DMS79 (cell line): ENCODE measurements around the gene KRT10.
"Not testable (repeated sequence)": the region's sequence is repeated elsewhere in the genome, so short reads cannot be mapped to it uniquely, and the experiment has no call there.

ENCODE experiments used
- DNase-seq: peaks from one replicate; lab custom pipeline; 2025; lab: John Stamatoyannopoulos, UW

Gene KRT10

GRCh38 chr17:40832840-40833239, 10.4 kb upstream of the KRT10 start:
- DNase-seq: no peak

- DNase-seq: no peak
These were observed 7.8 kb upstream of the KRT10 start for GRCh38 chr17:40830085-40830776.

DNA sequence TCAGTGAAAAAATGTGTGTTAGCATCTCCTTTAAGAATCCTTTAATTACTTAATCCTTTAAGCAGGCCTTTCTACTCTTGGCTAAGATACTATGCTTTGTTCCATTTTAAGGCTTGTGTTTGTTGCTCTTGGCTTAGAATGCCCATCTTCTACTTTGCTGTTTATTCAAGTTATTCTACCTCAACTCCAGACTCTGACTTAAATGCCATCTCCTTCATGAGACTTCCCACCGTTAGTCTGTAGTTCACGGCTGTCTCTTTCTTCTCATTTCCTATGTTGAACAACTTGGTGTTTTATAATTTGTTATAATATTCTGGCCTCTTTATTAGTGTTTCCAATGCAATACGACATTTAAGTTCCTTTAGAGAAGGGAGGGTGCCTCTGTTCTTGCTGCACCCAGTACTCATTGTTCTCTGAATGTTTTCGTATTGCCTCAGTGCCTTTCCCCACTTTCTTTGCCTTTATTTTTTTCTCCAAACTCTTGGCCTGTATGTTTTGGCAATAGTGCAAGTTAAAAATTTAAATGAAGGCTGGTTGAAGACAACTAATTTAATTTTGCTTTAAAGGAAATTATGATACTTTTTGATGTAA, 6.1 kb upstream of the KRT10 start:
- no peak for DNase-seq

GRCh38 chr17:40827746-40828453, 5.5 kb upstream of the KRT10 start:
- no peak for DNase-seq

DNA sequence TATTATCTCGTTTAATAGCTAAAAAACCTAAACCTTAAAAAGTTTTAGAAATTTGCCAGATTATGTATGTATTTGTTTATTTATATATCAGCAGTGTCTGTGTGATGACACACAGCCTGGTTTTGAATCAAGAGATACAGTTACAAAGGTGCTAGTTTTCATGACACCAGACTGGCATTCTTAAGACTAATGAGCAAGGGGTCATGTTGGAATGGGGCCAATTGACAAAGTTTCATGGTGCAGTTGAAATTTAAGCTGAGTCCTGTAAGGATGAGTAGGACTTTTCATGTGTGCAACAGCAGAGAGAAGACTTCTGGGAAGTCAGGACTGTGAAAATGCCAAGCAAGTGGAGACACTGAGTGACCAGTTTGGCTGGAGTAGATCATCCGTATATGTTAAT, 3.2 kb upstream of the KRT10 start:
- no peak for DNase-seq

DNA sequence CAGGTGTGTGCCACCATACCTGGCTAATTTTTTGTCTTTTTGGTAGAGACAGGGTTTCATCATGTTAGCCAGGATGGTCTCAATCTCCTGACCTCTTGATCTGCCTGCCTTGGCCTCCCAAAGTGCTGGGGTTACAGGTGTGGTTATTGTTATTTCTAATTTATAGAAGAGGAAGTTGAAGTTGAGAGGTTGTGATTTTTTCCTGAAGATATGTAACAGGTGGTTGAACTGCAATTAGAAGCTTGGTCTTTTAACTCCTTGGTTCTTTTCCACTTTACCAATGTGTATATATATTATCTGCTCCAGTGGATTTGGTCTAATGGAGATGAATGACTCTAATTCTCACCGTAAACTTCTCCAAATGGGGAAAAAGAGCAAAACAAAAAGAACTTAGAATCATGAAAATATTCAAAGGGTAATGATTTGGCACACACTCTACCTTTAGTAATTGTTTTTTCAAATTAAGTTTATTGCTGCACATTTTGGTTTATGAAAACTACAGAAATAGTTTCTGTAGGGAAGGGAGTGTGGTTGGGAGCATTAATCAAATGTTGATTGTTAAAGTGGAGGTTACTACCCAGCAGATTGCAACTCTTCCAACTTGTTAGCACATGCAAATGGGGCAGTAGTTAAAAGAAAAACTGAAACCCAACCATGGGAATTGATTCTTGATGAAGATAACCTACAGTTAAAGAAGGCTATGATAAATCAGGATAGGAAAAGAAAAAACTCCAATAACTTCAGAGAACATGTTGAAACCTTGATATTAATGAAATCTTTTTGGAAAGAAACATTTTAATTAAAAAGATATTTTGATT, 1.8 kb upstream of the KRT10 start:
- no peak for DNase-seq

DNA sequence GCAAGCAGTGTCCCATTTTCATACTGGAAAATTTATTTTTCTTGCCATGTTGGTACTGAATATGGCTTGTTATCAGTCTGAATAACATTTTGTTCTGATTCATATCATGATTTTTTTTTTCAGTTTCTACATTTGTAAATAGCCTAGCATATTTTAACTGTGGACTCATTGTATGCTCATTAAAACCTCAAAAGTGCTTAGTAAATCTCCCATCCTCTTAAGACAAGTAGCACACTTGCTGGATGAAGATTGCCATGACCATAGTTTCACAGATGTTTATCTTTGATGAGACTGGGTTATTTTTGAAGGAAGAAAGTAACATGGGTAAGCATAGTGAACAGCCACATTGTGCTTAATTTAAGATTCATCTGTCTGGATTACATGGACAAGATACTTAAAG, 878 bp downstream of the KRT10 start:
- no peak for DNase-seq

DNA sequence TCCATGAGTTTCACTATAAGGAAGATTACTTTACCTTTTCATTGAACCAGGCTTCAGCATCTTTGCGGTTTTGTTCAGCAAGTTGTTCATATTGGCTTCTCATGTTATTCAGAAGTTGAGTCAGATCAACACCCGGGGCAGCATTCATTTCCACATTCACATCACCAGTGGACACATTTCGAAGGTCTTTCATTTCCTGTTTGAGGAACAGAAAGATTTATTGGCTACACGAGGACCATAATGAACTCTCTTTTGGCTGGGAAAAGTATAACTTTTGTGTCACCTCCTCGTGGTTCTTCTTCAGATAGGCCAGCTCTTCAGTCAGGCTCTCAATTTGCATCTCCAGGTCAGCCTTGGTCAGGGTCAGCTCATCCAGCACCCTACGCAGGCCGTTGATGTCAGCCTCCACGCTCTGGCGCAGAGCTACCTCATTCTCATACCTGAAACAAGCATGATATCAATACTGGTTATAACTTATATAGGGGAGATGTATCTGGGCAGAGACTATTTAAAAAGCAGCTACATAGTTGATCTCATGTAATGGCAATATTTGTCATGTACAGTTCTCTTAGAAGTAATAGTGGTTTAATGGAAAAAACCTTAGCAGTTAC, 2.1 kb downstream of the KRT10 start:
- no peak for DNase-seq

GRCh38 chr17:40819528-40820125, 2.8 kb downstream of the KRT10 start:
- DNase-seq: no peak

GRCh38 chr17:40818733-40819527, 3.5 kb downstream of the KRT10 start:
- peak; percentile 61 for DNase-seq

DNA sequence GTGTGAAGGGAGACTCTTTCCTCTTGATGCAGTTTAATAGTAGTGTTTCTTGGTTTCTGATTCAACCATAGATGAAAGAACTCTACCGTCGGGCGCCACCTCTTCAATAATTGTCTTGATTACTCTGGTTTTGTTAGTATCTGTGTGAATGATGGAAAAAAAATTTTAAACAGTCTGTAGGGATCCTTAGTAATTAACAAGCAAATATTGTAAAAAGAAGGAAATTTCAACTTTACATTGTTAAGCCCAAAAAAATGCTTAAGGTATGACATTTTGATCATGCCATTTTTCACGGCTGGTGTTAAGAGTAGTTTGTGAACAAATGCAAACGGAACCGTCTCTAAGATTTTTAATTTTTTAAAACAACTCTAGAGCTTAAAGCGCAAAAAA, 4.1 kb downstream of the KRT10 start:
- no peak for DNase-seq

DNA sequence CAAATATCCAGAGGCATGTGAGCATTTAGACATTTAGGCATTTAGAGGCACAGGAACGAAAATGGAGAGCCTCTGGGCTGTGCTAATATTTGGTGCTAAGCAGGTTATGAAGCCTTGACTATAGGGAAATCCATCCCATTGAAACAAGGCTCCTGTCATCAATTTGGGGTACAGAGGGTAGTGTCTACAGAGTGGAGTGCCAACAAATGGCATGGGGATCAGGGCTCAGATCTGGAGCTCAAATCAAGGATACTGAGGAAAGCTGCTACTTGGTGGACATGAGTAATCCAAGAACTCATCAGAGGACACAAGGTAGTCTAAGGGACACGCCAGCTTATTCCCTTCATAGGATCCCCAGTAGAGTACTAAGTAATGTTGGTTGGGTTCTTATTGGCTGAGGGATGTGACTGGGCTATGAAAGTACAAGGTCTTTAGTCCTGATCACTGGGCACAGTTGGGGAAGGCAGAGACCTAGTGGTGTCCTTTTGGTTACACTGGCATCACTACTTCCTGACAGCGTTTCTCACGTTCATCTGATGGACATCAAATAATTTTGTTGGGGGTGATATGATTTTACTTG, 5.2 kb downstream of the KRT10 start:
- DNase-seq: no peak

DNA sequence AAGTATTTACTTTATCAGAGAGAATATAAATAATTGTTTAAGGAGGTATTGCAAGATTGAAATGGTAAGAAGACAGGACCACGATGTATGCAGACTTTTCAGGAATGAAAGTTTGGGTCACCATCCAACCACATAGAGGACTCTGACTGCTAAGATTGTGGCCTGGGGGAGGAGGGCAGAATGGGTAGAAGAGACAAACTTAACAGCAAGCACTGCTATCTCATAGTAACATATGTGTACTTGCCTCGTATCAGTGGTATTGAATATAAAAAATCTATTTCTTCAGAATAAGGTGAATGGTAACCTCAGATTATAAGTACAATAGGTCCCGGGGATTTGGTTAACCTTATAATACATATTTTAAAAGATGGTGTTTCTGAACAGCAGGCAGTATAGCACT, 5.8 kb downstream of the KRT10 start:
- DNase-seq: no peak

- no peak for DNase-seq
These were observed 7.0 kb downstream of the KRT10 start for GRCh38 chr17:40815381-40815780.

DNA sequence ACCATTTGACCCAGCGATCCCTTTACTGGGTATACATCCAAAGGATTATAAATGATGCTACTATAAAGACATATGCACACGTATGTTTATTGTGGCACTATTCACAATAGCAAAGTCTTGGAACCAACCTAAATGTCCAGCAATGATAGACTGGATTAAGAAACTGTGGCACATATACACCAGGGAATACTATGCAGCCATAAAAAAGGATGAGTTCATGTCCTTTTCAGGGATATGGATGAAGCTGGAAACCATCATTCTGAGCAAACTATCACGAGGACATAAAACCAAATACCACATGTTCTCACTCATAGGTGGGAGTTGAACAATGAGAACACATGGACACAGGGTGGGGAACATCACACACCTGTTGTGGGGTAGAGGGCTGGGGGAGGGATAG, 7.8 kb downstream of the KRT10 start:
- not testable (repeated sequence) for DNase-seq

DNA sequence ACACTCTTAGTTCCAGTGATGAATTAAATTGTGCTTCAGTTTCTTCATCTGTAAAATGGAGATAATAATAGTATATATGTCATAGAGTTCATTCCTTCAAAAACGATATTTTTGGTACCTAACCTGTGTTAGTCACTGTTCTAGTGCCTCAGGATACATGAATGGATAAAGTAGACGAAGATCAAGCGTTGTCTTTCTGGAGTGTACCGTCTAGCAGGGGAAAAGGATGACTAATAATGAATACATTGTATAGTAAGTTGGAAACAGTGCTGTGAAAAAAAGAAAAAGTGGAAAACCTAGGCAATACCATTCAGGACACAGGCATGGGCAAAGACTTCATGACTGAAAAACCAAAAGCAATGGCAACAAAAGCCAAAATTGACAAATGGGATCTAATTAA, 8.6 kb downstream of the KRT10 start:
- no peak for DNase-seq

DNA sequence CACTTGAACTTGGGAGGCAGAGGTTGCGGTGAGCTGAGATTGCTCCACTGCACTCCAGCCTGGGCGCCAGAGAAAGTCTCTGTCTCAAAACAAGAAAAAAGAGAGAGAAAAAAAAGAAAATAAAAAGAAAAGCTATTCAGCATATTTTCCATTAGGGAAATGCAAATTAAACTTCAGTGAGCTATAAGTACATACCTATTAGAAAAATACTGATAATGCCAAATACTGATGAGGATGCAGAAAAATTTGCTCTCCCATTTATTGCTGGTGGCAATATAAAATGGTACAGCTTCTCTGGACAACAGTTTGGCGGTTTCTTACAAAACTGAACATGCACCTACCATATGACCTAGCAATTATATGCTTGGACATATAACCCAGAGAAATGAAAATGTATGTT, 9.8 kb downstream of the KRT10 start:
- no peak for DNase-seq

DNA sequence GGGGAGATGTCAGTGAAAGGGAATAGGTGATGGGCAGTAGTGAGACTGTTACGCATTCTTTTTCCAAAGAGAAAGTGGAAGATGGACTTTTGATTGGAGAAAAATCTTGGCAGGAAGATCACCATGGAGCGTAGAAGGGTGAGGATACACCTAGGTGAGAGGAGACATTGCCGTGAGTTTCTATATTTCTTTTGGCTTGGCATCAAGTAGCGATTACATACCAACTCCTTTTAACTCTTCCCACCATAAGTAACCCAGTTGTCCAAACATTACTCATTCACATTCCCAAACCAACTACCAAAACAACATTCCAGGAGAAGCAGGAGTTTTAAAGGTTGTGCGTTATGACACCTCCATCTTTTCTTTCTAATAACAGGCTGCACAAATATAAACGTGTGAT, 11.9 kb downstream of the KRT10 start:
- no peak for DNase-seq

GRCh38 chr17:40809721-40810421, 12.5 kb downstream of the KRT10 start:
- no peak for DNase-seq

DNA sequence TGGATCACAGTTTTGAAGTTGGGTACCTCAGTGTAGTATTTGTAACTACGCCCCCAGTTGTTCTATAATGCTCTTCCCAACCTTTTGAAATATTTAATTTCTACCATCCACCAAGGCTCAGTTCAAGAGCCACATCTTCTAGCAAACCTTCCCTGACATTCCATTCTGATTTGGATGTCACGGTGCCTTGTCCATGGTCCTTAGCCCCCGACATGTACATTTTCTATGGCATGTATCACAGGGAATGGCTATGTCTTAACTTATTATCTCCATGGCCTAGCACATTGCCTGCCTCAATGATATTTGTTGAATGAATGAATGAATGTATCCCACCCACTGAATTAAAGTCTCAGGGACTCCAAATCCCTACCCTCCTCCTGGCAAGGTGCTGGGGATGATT, 16.3 kb downstream of the KRT10 start:
- DNase-seq: no peak
